ENCODE data around the gene LAG3. TPM values are rescaled to one million over a fixed set of nuclear protein-coding genes. Genes with fewer than 3 reads are reported as not detected.

LAG3 gene
- total and polyA plus RNA-seq, 2 donors (not counting 1 experiment from before 2014, with no cell fraction given): 0.17 TPM

GRCh38 chr12:6816598-6816997 lies 44.3 kb downstream of the LAG3 start:
- H3K9ac ChIP-seq (ENCODE audit: insufficient read depth, low read length): no peak overlapping the region
- no peaks in the 10 kb centered on the region for H4K20me1 ChIP-seq (ENCODE audit: control insufficient read depth, extremely low read depth, insufficient read depth, low read length)
- TF ChIP-seq CTCF (conservative IDR thresholded peaks at IDR 0.05 in 1 of 2, IDR thresholded peaks at IDR 0.05 in 1 of 2; ENCODE audit: low read depth in 1 of 2, low read length in 2 of 2) (no peak), EZH2 (IDR thresholded peaks at IDR 0.05; ENCODE audit: low read length, missing control alignments) (no peak)
- no peak overlapping the region for H3K4me2 ChIP-seq (ENCODE audit: extremely low read depth, insufficient read depth, low read length)
- H3K4me1 ChIP-seq (ENCODE audit: control insufficient read depth, extremely low read depth, insufficient read depth, low read length): peaks cover 5% of the 10 kb centered on the region
- H3K79me2 ChIP-seq (ENCODE audit: control insufficient read depth, insufficient read depth, low read length): no peaks in the 10 kb centered on the region
- H3K27ac ChIP-seq (ENCODE audit: insufficient read depth, low read length): no peak overlapping the region
- no peak overlapping the region for H3K4me3 ChIP-seq (replicated peaks in 1 of 4; ENCODE audit: control extremely low read depth in 1 of 4, insufficient read depth in 1 of 4, low read depth in 3 of 4, low read length in 4 of 4)
- peaks cover 4% of the 10 kb centered on the region for H3K36me3 ChIP-seq (ENCODE audit: control insufficient read depth, insufficient read depth, low read length)
- no peaks in the 10 kb centered on the region for H3K9me3 ChIP-seq (ENCODE audit: control insufficient read depth, insufficient read depth, low read depth, low read length)
- no peak overlapping the region for H2AFZ ChIP-seq (ENCODE audit: low read length)
- no peak for DNase-seq (ENCODE audit: low read depth in 2 of 2)
- H3K27me3 ChIP-seq (ENCODE audit: control insufficient read depth, insufficient read depth, low read length): no peaks in the 10 kb centered on the region

GRCh38 chr12:6817098-6817497 lies 44.8 kb downstream of the LAG3 start:
- Histone ChIP-seq H3K36me3 (ENCODE audit: control insufficient read depth, insufficient read depth, low read length) (peaks cover 4% of the 10 kb centered on the region), H3K27me3 (ENCODE audit: control insufficient read depth, insufficient read depth, low read length) (no peaks in the 10 kb centered on the region), H3K9ac (ENCODE audit: insufficient read depth, low read length) (no peak overlapping the region), H3K4me3 (replicated peaks in 1 of 4; ENCODE audit: control extremely low read depth in 1 of 4, insufficient read depth in 1 of 4, low read depth in 3 of 4, low read length in 4 of 4) (no peak overlapping the region), H3K4me2 (ENCODE audit: extremely low read depth, insufficient read depth, low read length) (no peak overlapping the region), H3K27ac (ENCODE audit: insufficient read depth, low read length) (no peak overlapping the region), H2AFZ (ENCODE audit: low read length) (no peak overlapping the region), H3K9me3 (ENCODE audit: control insufficient read depth, insufficient read depth, low read depth, low read length) (no peaks in the 10 kb centered on the region), H3K4me1 (ENCODE audit: control insufficient read depth, extremely low read depth, insufficient read depth, low read length) (peaks cover 7% of the 10 kb centered on the region), H3K79me2 (ENCODE audit: control insufficient read depth, insufficient read depth, low read length) (no peaks in the 10 kb centered on the region), H4K20me1 (ENCODE audit: control insufficient read depth, extremely low read depth, insufficient read depth, low read length) (no peaks in the 10 kb centered on the region)
- DNase-seq (ENCODE audit: low read depth in 2 of 2): no peak
- TF ChIP-seq CTCF (conservative IDR thresholded peaks at IDR 0.05 in 1 of 2, IDR thresholded peaks at IDR 0.05 in 1 of 2; ENCODE audit: low read depth in 1 of 2, low read length in 2 of 2) (no peak), EZH2 (IDR thresholded peaks at IDR 0.05; ENCODE audit: low read length, missing control alignments) (no peak)

GRCh38 chr12:6817662-6818157 lies 45.4 kb downstream of the LAG3 start:
- H3K36me3 ChIP-seq (ENCODE audit: control insufficient read depth, insufficient read depth, low read length): peaks cover 4% of the 10 kb centered on the region
- H4K20me1 ChIP-seq (ENCODE audit: control insufficient read depth, extremely low read depth, insufficient read depth, low read length): no peaks in the 10 kb centered on the region
- TF ChIP-seq EZH2 (IDR thresholded peaks at IDR 0.05; ENCODE audit: low read length, missing control alignments): no peak
- TF ChIP-seq CTCF (conservative IDR thresholded peaks at IDR 0.05 in 1 of 2, IDR thresholded peaks at IDR 0.05 in 1 of 2; ENCODE audit: low read depth in 1 of 2, low read length in 2 of 2): no peak
- H2AFZ ChIP-seq (ENCODE audit: low read length): no peak overlapping the region
- H3K4me2 ChIP-seq (ENCODE audit: extremely low read depth, insufficient read depth, low read length): no peak overlapping the region
- no peak for DNase-seq (ENCODE audit: low read depth in 2 of 2)
- no peaks in the 10 kb centered on the region for H3K79me2 ChIP-seq (ENCODE audit: control insufficient read depth, insufficient read depth, low read length)
- H3K4me1 ChIP-seq (ENCODE audit: control insufficient read depth, extremely low read depth, insufficient read depth, low read length): peaks cover 10% of the 10 kb centered on the region
- no peak overlapping the region for H3K9ac ChIP-seq (ENCODE audit: insufficient read depth, low read length)
- no peaks in the 10 kb centered on the region for H3K27me3 ChIP-seq (ENCODE audit: control insufficient read depth, insufficient read depth, low read length)
- H3K9me3 ChIP-seq (ENCODE audit: control insufficient read depth, insufficient read depth, low read depth, low read length): no peaks in the 10 kb centered on the region
- H3K27ac ChIP-seq (ENCODE audit: insufficient read depth, low read length): no peak overlapping the region
- H3K4me3 ChIP-seq (replicated peaks in 1 of 4; ENCODE audit: control extremely low read depth in 1 of 4, insufficient read depth in 1 of 4, low read depth in 3 of 4, low read length in 4 of 4): no peak overlapping the region
